HG03439 (cell line): ENCODE results near the gene TPRG1.

Source experiments
- ATAC-seq: cut with Tn5 transposase; IDR thresholded peaks from one replicate; pipeline ENCODE4 v1.9.1; 2021; ENCODE audit warnings: mild to moderate bottlenecking, moderate library complexity; ENCODE audit not compliant: unreplicated experiment

The TPRG1 gene

DNA sequence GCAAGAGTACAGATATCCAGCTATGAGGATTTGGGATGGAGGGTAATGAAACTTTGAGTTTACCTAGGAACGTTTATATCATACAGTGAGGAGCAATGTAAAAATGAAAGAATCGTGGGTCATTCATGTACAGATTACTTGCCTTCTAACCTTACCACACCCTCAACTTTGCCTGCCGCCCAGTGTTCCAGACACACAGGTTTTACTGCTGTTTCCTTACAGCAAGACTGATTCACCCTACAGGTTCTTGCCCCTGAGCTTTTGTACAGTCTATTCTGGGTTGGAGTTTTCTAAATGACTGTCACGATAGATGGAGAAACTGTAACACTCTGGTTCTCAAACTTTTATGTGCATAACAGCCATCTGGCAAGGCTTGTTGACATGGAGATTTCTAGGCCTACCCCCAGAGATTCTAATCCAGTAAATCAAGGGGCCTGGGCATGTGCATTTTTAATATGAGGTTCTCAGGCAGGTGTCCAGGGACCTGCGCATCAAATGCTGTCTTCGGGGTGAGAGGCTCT is 6.6 kb upstream of the TPRG1 start:
- no peak for ATAC-seq

DNA sequence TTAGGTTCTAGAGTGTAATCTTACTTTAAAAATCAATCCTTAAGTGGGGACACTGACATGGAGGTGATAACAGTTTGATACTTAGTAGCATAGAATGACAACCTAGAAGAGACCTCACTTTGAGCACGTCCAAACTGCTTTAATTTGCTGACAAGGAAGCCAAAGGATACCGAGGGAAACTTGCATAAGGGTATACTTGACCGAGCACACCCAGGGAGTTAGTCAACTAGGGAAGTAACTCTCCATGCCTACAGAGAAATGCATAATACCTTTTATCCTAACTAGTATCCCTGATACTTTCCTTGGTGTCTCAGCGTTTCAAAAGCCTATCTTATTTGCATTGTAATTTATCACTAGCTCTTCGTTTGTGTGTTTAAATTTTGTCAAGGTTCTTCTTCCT is 5.5 kb upstream of the TPRG1 start:
- ATAC-seq, result no peak

DNA sequence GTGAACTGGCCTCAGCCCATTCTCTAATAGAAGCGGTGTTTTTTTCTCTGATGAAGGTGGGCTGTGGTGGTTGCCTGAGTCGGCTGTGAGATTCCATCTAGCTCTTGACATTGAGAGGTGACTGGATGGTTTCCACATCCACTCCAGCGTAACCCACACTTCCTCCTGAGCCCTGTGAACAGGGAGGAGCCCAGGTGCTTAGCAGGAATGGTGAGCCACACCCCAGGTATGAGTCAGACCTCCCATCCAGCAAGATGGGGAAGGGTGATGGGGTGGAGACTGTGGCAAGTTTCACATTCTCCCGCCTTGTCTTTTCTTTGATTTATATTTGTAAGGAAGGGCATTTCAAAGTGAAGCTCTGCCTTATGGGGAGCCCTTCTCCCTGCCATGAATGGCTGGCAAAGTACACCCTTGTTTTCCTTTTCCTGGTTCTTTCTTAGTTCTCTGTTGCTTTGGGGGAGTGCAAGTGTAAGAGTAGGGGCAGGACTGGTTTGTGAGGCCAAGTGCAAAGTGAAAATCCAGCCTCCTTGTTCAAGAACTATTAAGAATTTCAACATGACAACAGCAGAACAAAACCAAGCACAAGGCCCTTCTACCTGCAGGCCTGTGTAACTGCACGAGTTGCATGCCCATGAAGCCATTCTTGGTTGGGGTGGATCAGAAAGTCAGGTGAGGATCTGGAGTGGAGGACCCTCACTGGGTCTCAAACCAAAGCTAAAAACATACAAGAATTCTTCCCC is 4.6 kb upstream of the TPRG1 start:
- no peak for ATAC-seq

DNA sequence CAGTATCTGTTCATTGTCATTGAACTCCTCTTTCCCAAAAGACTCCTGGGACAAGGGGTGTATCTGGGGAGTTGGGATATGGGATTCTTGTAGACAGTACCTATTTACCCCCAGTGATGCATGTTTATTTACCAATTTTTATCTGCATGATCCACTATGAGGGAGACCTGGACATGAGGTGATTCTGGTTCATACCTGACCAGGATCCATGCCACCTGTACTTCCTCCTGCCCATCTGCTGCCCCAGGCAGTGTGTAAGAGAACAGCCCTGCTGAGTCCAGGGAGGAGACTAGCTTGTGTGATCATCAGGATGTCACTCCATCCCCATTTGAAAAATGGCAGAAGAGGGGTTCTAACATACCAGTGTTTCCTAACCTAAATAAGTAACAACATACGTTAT is 3.1 kb upstream of the TPRG1 start:
- ATAC-seq, result no peak

DNA sequence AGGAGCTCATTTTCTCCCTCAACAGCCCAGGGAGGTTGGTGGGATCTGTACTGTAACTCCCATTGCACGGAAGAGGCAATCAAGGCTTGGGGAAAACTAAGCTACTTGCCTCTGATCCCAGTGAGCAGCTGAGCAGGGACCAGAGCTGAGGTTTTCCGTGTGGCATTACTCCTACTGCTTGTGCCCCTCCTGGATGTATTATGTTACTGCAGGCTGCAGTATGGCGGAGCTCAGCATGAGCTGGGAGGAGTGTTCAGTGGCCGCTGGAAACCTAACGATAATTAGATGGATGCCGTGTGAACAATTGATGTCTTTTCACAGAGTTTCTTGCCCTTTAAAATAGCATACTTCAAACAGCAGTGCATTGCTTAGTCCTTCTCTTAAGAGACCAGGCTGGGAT is 2.0 kb upstream of the TPRG1 start:
- no peak for ATAC-seq

DNA sequence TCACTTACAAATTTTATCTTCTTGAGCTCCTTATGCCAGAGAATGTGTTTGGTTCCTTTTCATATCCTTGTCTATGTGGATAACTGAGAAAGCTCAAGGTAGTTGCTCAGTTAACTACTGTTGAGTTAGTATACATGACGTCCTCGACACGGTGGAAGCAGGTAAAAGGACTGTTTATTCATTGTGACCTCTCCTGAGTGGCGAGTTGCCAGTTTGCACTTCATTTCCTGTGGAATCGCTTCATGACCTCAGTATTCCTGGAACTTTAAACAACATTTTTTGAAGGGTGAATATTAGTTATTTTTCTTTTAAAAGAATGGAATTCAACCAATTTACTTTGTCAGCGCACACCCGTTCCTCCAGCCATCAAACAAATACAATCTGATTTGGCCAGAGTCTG is 1.2 kb upstream of the TPRG1 start:
- no peak for ATAC-seq

DNA sequence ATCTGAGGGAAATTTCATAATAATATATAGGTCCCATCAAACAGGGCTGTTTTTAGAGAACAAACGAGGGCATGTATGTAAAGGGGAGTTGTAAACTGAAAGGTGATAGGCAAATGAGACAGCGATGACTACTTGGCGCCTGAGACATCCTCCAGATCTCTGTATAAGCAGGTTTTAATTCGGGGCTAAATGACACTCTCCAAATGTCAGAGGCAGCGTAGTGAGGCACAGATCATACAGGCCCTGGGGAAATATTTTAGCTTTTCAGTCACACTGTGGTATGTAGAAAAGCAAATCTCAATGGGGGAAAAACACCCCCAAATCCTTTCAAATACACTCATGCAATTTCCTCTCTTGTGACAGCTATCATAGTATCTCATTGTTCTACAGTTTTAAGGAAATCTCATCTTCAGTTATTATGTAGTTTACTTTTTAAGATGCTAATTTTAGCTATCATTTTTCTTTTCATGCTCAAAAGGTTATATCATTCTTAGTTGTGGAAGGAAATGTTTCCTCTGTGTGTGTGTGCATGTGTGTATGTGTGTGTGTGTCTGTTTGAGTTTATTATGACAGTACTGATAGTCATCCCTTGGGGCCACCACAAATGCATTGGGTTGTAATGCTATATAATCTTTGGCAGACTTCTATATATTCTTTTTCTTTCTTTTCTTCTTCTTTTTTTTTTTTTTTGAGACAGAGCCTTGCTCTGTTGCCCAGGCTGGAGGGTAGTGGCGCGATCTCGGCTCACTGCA is 1.1 kb downstream of the TPRG1 start:
- ATAC-seq, result no peak

DNA sequence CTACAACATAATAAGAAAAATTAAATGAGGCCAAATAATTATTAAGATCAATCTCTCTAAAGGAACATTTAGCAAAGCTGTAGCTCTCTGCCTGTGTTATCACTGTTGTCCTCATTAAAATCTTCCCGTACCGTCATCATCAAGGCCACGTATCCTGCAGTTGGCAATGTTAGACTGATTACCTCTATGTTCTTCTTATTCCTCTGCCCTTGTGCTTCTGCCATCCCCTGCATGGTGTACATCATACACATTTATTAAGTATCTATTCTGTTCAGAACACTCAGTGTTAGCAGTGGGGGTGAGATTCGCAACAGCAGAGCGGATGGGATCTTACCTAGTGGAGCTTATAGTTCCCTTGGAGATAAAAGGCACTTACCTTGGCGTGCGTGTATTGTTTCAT is 12.8 kb downstream of the TPRG1 start:
- no peak for ATAC-seq

DNA sequence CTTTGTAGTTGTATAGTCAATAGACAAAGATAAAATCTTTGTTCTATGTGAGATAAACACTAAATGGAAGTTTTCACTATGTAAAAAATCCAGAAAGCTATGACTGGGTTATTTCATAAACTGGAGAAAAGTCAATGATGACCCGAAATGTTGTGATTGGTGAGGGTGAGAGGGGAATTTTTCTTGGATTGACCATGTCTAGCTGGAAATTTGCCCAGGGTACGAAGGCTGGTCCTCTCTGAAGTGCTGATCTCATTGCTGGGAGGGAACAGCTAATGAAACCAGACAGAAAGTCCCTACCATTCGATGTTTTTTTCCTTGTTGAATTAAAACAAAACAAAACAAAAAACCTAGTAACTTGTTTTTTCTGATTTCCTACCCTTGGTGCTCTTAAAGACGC is 14.3 kb downstream of the TPRG1 start:
- ATAC-seq, result no peak

DNA sequence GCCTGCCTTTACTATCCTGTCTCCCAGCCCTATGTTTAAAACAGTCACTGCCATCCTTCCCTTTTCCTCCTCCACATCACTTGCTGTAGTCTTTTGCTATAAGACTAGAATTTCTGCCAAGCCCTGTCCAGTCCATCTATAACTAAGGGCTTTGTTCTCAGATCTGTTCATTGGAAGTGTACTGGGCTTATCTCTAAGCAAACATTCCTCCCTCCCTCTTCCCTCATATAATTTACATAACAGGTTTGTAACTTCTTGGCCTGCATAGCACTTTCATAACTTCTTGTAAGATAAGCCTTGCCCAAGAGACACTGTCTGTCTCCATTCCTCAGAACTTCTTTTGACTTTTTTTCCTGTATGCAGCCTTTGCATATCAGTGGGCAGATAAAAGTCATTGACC is 16.7 kb downstream of the TPRG1 start:
- ATAC-seq, result no peak

DNA sequence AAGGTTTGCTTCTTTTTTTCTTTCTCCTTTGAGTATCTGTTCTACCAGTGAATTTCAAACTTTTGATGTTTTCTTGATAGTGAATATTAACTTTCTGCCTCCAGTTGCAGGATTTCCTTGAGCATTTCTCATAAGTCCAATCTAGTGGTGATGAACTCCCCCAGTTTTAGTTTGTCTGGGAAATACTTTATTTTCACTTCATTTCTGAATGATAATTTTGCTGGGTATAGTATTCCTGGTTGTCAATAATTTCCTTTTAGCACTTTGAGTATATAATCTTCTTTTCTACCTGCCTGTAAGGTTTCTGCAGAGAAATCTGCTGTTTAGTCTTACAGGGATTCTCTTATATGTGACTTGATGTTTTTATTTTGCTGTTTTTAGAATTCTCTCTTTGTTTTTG is 21.0 kb downstream of the TPRG1 start:
- no peak for ATAC-seq

DNA sequence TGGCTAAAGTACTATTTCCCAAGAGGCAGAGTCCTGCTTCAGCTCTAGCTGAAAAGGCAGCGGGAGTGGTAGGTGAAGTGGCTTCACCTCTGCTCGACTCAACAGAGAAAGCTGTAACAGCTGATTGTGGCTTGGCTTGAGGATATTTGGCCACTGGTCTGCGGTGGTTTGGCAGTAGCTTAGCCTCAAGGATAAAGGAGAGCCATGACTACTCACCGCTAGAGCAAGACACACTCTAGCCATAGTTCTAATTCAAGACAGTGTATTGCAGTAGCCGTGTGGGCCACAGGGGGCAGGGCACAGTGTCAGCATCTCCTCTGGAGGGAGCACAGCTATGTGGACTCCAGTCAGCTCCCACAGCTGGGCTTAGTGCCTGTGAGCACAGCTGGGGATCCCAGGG is 23.5 kb downstream of the TPRG1 start:
- no peak for ATAC-seq

DNA sequence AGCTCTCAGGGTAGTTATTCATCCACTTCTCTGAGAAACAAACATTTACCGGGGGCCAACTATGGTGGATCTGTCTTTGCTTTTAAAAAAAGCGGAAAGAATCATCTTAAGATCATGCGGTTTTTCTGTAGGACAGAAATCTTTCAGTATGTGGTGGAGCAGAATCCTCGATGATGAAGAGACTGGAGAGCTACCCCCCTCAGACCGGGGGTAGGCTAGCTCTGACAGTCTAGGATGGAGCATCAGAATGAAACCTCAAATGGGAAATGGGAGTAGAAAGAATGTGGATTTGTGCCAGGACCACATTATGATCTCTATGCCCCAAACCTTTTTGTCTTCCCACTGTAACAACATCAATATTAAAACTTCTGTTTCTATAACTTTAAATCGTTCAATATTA is 30.3 kb downstream of the TPRG1 start:
- ATAC-seq, result no peak

DNA sequence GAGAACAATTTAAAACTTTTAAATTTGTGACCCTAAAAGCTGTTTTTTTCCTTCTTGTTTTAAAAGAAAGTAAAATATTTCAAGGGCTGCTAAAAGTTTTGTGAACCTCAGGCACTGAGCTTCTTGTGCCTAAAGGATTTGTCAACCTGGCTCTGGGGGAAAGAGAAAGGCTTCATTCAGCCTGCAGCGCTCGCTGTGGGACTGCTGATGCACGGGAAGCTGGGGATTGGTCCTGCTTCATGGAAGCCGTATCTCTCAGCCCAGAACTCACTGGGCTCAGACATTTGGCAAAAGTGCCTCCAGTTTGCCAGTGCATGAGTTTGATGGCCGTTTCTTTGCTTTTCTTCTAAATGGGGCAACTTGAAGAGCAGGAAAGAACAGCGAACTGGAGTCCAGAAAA is 30.8 kb downstream of the TPRG1 start:
- no peak for ATAC-seq

DNA sequence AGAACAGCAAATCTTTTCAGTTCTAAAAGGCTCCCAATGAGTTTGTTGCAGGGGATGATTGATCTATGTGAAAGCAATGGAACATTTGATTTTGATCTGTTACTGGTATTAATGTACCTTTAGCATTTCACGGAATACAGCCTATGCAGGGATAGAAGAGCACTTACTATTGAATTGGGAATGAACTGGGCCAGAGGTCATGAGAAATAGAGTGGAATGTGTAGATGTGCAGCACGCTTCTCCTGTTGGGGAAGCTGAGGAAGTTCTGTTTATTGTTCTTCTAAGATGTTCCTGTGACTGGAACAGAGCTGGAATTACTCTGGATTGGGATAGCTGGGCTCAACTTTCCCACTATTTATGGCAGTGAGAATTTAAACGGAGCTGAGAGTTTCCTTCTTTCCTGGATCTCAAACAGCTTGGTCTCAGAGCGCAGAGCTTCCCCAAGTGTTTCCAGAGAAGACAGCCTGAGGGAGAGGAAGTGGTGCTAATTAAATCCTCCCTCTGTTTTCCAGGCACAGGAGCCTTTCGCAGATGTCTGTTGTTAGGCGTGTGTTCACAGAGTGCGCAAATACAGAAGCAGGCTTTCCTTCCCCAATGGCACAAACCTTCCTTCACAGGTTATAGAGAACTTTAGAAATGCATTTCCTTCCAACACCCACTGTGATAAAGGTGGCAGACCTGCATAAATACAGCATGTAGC is 32.5 kb downstream of the TPRG1 start:
- ATAC-seq, result no peak

DNA sequence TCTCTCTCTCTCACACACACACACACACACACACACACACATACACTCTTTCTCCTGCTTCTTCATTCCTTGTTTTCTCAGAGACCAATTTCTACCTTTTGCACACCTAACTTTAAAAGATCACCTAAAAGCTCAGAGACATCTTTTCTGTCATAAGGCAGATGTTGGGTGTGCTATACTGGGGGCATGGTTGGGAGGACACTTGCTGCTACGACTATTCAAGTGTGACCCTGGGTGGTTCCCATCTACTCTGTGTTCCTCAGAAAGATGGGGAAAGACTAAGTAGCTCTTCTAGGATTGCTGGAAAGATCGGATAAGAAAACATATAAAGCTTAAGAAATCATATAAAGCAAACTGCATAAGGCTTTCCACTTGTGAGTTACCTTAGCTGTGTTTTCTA is 33.2 kb downstream of the TPRG1 start:
- ATAC-seq, result no peak

DNA sequence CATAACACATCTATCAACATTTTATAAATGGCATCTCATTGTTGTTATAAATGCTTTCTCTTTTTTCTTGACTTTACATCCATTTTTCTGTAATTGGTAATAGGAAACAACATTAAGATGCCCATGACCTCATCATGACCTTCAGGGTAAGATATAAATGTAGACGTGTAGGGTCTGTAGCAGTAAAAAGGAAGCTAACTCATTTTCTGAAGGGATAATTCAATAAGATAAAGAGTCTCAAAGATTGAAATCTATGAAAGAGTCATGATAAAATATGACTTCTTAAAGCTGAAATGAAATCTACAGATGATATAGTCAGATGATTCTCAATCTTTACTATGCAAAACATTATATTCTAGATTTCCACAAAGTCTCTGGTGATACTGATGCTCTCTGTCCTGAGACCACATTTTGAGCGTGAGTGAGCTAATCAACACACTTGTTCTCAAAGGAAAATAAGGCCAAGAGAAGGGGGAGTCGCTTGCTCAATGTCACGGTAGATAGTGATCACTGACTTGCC is 38.5 kb downstream of the TPRG1 start:
- ATAC-seq, result no peak

DNA sequence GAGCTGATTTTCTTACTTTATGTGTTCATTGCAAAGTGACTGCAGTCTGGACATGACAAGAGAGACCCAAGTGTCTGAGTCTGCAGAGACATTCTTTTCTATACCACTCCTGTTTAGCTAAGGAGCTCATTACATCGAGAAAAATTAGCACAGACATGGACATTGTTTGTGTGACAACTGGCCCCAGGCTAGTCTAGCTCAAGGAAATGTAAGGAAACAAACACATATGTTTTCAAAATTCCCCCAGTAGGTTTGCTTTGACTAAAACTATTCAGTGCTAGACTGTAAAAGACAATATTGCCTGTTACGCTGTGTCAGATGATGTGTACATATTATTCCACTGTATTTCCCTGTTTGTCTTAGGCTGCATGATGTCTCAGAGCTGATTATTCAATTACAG is 40.9 kb downstream of the TPRG1 start:
- ATAC-seq, result no peak

DNA sequence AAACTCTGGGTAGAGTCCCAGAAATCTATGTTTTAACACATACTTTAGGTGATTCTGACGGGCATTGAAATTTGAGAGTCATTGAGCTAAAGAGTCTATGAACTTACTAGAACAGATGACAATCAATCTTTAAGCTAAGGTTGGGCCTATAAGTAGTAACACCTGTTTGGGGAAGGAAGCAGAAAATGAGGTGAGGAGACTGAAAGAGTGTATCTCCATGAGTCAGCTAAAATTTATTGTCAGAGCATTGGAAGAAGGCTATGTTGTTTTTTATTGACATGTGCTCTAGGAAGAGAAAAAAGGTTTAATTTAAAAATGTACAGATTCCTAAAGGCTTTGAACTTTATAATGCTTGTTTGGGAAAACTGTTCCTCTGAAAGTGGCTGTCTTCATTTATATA is 42.9 kb downstream of the TPRG1 start:
- no peak for ATAC-seq

DNA sequence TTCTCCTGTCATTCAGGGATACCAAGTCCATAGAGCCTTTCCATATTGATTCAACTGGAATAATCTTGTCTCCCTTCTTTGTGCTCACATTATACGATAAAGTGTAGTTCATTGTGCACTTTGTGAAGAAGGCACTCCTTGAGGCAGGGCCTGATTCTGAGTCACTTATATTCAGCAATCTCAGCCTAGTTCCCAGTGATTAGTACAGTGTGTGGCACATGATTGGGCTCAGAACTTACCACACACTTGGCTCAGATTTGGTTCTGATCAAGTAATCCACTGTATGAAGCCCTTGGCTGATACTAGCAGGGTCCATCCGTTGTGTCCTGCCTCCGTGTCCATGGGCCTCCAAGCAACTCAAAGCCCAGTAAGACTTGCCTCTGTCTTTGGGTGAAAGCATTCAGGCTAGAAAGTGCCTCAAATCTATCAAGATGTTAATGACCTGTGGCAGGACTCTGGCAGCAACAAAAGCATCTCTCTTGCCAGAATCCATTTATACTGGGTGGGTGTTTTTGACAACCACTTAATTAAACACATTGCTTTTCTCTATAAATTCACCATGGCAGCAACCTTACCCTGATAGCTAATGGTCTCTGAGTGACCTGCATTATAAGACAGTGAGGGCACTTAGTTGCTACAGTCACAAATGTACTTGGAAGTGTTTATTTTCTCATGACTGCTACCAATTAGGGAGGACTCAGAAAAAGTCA is 51.3 kb downstream of the TPRG1 start:
- ATAC-seq, result no peak

DNA sequence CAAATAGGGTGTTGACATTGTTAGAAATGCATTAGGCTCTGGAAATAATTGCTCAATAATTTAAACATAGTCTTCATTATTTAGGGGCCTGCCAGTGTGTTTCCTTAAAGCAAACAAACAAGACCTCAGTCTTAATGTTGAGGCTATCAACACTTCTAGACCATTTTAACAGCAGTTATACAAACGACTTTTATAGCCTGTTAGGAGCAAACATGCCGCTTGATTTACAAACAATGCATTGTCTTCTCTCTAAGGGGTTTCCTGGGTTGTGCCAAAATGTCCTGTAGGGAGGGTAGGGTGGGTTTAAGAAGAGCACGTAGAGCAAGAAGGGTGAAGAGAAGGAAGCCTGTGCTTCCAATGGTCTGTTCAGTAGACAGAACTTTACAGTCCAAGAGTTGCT is 53.7 kb downstream of the TPRG1 start:
- no peak for ATAC-seq
